ENCODE results near the gene CPNE4.

CPNE4 gene

GRCh38 chr3:131793870-131794269, 240.9 kb downstream of the CPNE4 start:
- no peak overlapping the region for H3K4me3 ChIP-seq (ENCODE audit: low read depth, low read length)
- no peak for TF ChIP-seq CTCF (IDR thresholded peaks at IDR 0.05; ENCODE audit: low read depth, low read length, missing control alignments)
- DNase-seq (ENCODE audit: low read depth), result no peak

- no peak for TF ChIP-seq CTCF (IDR thresholded peaks at IDR 0.05; ENCODE audit: low read depth, low read length, missing control alignments)
- no peak overlapping the region for H3K4me3 ChIP-seq (ENCODE audit: low read depth, low read length)
- no peak for DNase-seq (ENCODE audit: low read depth)
These were observed 245.6 kb downstream of the CPNE4 start for GRCh38 chr3:131789188-131789587.

GRCh38 chr3:131786386-131786785, 248.4 kb downstream of the CPNE4 start:
- no peak overlapping the region for H3K4me3 ChIP-seq (ENCODE audit: low read depth, low read length)
- TF ChIP-seq CTCF (IDR thresholded peaks at IDR 0.05; ENCODE audit: low read depth, low read length, missing control alignments), result no peak
- no peak for DNase-seq (ENCODE audit: low read depth)

- DNase-seq (ENCODE audit: low read depth), result no peak
- H3K4me3 ChIP-seq (ENCODE audit: low read depth, low read length), result no peak overlapping the region
- no peak for TF ChIP-seq CTCF (IDR thresholded peaks at IDR 0.05; ENCODE audit: low read depth, low read length, missing control alignments)
These were observed 252.1 kb downstream of the CPNE4 start for GRCh38 chr3:131782751-131783150.

- no peak for TF ChIP-seq CTCF (IDR thresholded peaks at IDR 0.05; ENCODE audit: low read depth, low read length, missing control alignments)
- no peak for DNase-seq (ENCODE audit: low read depth)
- no peak overlapping the region for H3K4me3 ChIP-seq (ENCODE audit: low read depth, low read length)
These were observed 256.3 kb downstream of the CPNE4 start for GRCh38 chr3:131778526-131778925.

- no peak for TF ChIP-seq CTCF (IDR thresholded peaks at IDR 0.05; ENCODE audit: low read depth, low read length, missing control alignments)
- no peak for DNase-seq (ENCODE audit: low read depth)
- H3K4me3 ChIP-seq (ENCODE audit: low read depth, low read length), result no peak overlapping the region
These were observed 259.2 kb downstream of the CPNE4 start for GRCh38 chr3:131775650-131776049.

- no peak for TF ChIP-seq CTCF (IDR thresholded peaks at IDR 0.05; ENCODE audit: low read depth, low read length, missing control alignments)
- no peak for DNase-seq (ENCODE audit: low read depth)
- H3K4me3 ChIP-seq (ENCODE audit: low read depth, low read length), result no peak overlapping the region
These were observed 262.4 kb downstream of the CPNE4 start for GRCh38 chr3:131772269-131773026.
